HCT116 (cell line): ENCODE results near the gene KIAA2012. TPM values are rescaled to one million over a fixed set of nuclear protein-coding genes. Genes with fewer than 3 reads are reported as not detected.

Experiments used
- ATAC-seq: fragments of 200-7000 bp; cut with Tn5 transposase; 2 replicates; pipeline ENCODE4 v1.9.1; 2020; ENCODE audit warnings: mild to moderate bottlenecking, moderate library complexity
- BruUV-seq: library from RNA; stranded (reverse); fragments of 400-500 nt; replicated peaks from 2 replicates; lab custom pipeline; 2021; lab: Mats Ljungman, UMichigan
- CTCF ChIA-PET: fragments of 300-600 bp; sonication (Branson Sonifier 250); formaldehyde crosslinking; loops from one replicate; lab custom pipeline; 2021; ENCODE audit warnings: antibody characterized with exemption; lab: Charles Lee
- POLR2A ChIA-PET: fragments of 300-600, 350-600 bp; sonication (Branson Sonifier 250); formaldehyde crosslinking; loops from one replicate; lab custom pipeline; 2021; ENCODE audit warnings: antibody characterized with exemption; lab: Charles Lee
- RAD21 ChIA-PET, 2 experiments: fragments of 300-600 bp; sonication (Branson Sonifier 250); formaldehyde crosslinking; loops; one replicate each; lab custom pipeline; 2023; ENCODE audit warnings: low total read pairs in 2 of 2; ENCODE audit not compliant: uncharacterized antibody in 2 of 2, unreplicated experiment in 2 of 2, low non-redundant PET in 1 of 2; lab: Charles Lee
- DNase-seq: peaks from one replicate; pipeline ENCODE4 v3.0.0-alpha.2; 2010; ENCODE audit warnings: low read depth, low spot score
- H2AFZ ChIP-seq: fragments of 200-600 bp; shearing (Covaris generic), sonication (generic); 2 replicates; pipeline ENCODE4 v1.6.1; 2017; ENCODE audit warnings: low read depth, mixed run types, mixed read lengths, antibody characterized with exemption, low read length; ENCODE audit not compliant: poor library complexity, severe bottlenecking
- H3K27ac ChIP-seq: 2 replicates; pipeline ENCODE4 v1.5.1; 2012; ENCODE audit warnings: low read depth, low read length
- H3K27me3 ChIP-seq: fragments of 200-600 bp; sonication (generic); 2 replicates; pipeline ENCODE4 v1.6.1; 2016; ENCODE audit warnings: mixed run types, low read length, mixed read lengths; ENCODE audit not compliant: insufficient read depth
- H3K36me3 ChIP-seq, 2 experiments: fragments of 200-500 bp in 1 of 2; fragments of 200-600 bp in 1 of 2; sonication (Bioruptor generic) in 1 of 2; sonication (generic) in 1 of 2; 2 replicates each; pipeline versions ENCODE4 v1.5.1 to v1.6.1; 2014 to 2016; ENCODE audit warnings: low read length in 2 of 2, inconsistent platforms in 1 of 2, mixed read lengths in 1 of 2, mixed run types in 1 of 2; ENCODE audit not compliant: insufficient read depth in 2 of 2, control insufficient read depth in 1 of 2
- H3K4me1 ChIP-seq, 2 experiments: fragments of 200-600 bp in 1 of 2; sonication (generic) in 1 of 2; 2 replicates each; pipeline versions ENCODE4 v1.5.1 to v1.6.1; 2012 to 2017; ENCODE audit warnings: low read length in 2 of 2, inconsistent platforms in 1 of 2, mild to moderate bottlenecking in 1 of 2, mixed read lengths in 1 of 2, mixed run types in 1 of 2, moderate library complexity in 1 of 2; ENCODE audit not compliant: insufficient read depth in 2 of 2, control insufficient read depth in 1 of 2
- H3K4me2 ChIP-seq: fragments of 200-600 bp; sonication (generic); 2 replicates; pipeline ENCODE4 v1.6.1; 2017; ENCODE audit warnings: mixed run types, low read length, mixed read lengths
- H3K4me3 ChIP-seq, 2 experiments: fragments of 200-600 bp in 1 of 2; sonication (generic) in 1 of 2; replicated peaks in 1 of 2; 2 replicates each; pipeline ENCODE4 v1.5.1; 2011 to 2016; ENCODE audit warnings: low read length in 2 of 2, control low read depth in 1 of 2, low read depth in 1 of 2, mild to moderate bottlenecking in 1 of 2, mixed read lengths in 1 of 2, mixed run types in 1 of 2
- H3K79me2 ChIP-seq: fragments of 200-600 bp; sonication (generic); 2 replicates; pipeline ENCODE4 v1.6.1; 2017; ENCODE audit warnings: mild to moderate bottlenecking, mixed run types, low read length, moderate library complexity, mixed read lengths; ENCODE audit not compliant: insufficient read depth
- H3K9ac ChIP-seq: fragments of 200-600 bp; sonication (generic); 2 replicates; pipeline ENCODE4 v1.6.1; 2016; ENCODE audit warnings: low read length, mixed read lengths
- H3K9me2 ChIP-seq: fragments of 200-600 bp; sonication (generic), shearing (Covaris generic); 2 replicates; pipeline ENCODE4 v1.6.1; 2017; ENCODE audit warnings: mixed run types, mild to moderate bottlenecking, moderate library complexity; ENCODE audit not compliant: insufficient read depth
- H3K9me3 ChIP-seq, 2 experiments: fragments of 200-500 bp in 1 of 2; fragments of 200-600 bp in 1 of 2; sonication (Bioruptor generic) in 1 of 2; sonication (generic) in 1 of 2; 2 replicates each; pipeline ENCODE4 v1.6.1; 2014 to 2017; ENCODE audit warnings: low read length in 2 of 2, mixed read lengths in 2 of 2, inconsistent platforms in 1 of 2, low read depth in 1 of 2, mild to moderate bottlenecking in 1 of 2, mixed run types in 1 of 2, moderate library complexity in 1 of 2; ENCODE audit not compliant: control insufficient read depth in 1 of 2, insufficient read depth in 1 of 2
- H4K20me1 ChIP-seq: fragments of 200-600 bp; sonication (generic), shearing (Covaris generic); 2 replicates; pipeline ENCODE4 v1.6.1; 2017; ENCODE audit warnings: mixed run types, mild to moderate bottlenecking, moderate library complexity; ENCODE audit not compliant: insufficient read depth
- ATF3 ChIP-seq: IDR thresholded peaks from 2 replicates; pipeline ENCODE4 v1.6.1; 2012
- CBX3 ChIP-seq: IDR thresholded peaks from 2 replicates; pipeline ENCODE4 v1.6.1; 2012; ENCODE audit warnings: low read depth
- CEBPB ChIP-seq: IDR thresholded peaks from 2 replicates; pipeline ENCODE4 v1.6.1; 2012; ENCODE audit warnings: low read depth
- EGR1 ChIP-seq: IDR thresholded peaks from 2 replicates; pipeline ENCODE4 v1.6.1; 2012; ENCODE audit warnings: low read depth
- ELF1 ChIP-seq: IDR thresholded peaks from 2 replicates; pipeline ENCODE4 v1.6.1; 2012; ENCODE audit warnings: low read depth, borderline replicate concordance
- FOSL1 ChIP-seq: IDR thresholded peaks from 2 replicates; pipeline ENCODE4 v1.6.1; 2012; ENCODE audit warnings: low read depth
- JUND ChIP-seq: IDR thresholded peaks from 2 replicates; pipeline ENCODE4 v1.6.1; 2012
- POLR2A ChIP-seq: IDR thresholded peaks from 2 replicates; pipeline ENCODE4 v1.7.0; 2011; ENCODE audit warnings: borderline replicate concordance; ENCODE audit not compliant: insufficient read depth, insufficient read length; ENCODE audit errors: extremely low read depth
- POLR2AphosphoS5 ChIP-seq: IDR thresholded peaks from 2 replicates; pipeline ENCODE4 v1.6.1; 2011; ENCODE audit warnings: mild to moderate bottlenecking, low read depth, low read length, moderate library complexity
- RAD21 ChIP-seq: IDR thresholded peaks from 2 replicates; pipeline ENCODE4 v1.6.1; 2012; ENCODE audit warnings: low read depth, mild to moderate bottlenecking
- SIN3A ChIP-seq: IDR thresholded peaks from 2 replicates; pipeline ENCODE4 v1.6.1; 2012; ENCODE audit warnings: low read depth
- SRF ChIP-seq: IDR thresholded peaks from 2 replicates; pipeline ENCODE4 v1.6.1; 2012; ENCODE audit warnings: low read depth
- TCF7L2 ChIP-seq: IDR thresholded peaks from 2 replicates; pipeline ENCODE4 v1.7.0; 2011; ENCODE audit warnings: borderline replicate concordance, inconsistent platforms; ENCODE audit not compliant: insufficient read depth, insufficient read length; ENCODE audit errors: extremely low read depth
- YY1 ChIP-seq: IDR thresholded peaks from 2 replicates; pipeline ENCODE4 v1.6.1; 2011; ENCODE audit warnings: low read length, low read depth, moderate library complexity, mild to moderate bottlenecking; ENCODE audit not compliant: insufficient replicate concordance; ENCODE audit errors: extremely low read depth
- ZBTB33 ChIP-seq: IDR thresholded peaks from 2 replicates; pipeline ENCODE4 v1.6.1; 2011; ENCODE audit warnings: mild to moderate bottlenecking, low read length, moderate library complexity; ENCODE audit not compliant: insufficient replicate concordance; ENCODE audit errors: extremely low read depth
- ZFX ChIP-seq: fragments of 450-650 bp; IDR thresholded peaks from 2 replicates; pipeline ENCODE4 v1.6.1; 2017
- ZNF274 ChIP-seq: fragments of 200-500 bp; sonication (Bioruptor generic); IDR thresholded peaks from 2 replicates; pipeline ENCODE4 v1.6.1; 2014; ENCODE audit warnings: mild to moderate bottlenecking, low read depth, low read length, inconsistent platforms
- intact Hi-C: fragments of 100-400 bp; cut with micrococcal nuclease; formaldehyde crosslinking; loops from 2 replicates; pipeline ENCODE4 v1.10.0; 2022
- total RNA-seq: library from RNA; stranded (reverse); gene quantifications from one replicate; pipeline ENCODE4 v1.2.1, GENCODE V29; 2021; ENCODE audit not compliant: unreplicated experiment
- TF ChIP-seq, protein P1 (sequence below): IDR thresholded peaks from 2 replicates; pipeline ENCODE4 v1.6.1; 2012
- TF ChIP-seq, protein P2 (sequence below): IDR thresholded peaks from 2 replicates; pipeline ENCODE4 v1.6.1; 2012; ENCODE audit warnings: low read depth

The KIAA2012 gene
- total RNA-seq, 1 experiment from 2014 or later, result not detected

DNA sequence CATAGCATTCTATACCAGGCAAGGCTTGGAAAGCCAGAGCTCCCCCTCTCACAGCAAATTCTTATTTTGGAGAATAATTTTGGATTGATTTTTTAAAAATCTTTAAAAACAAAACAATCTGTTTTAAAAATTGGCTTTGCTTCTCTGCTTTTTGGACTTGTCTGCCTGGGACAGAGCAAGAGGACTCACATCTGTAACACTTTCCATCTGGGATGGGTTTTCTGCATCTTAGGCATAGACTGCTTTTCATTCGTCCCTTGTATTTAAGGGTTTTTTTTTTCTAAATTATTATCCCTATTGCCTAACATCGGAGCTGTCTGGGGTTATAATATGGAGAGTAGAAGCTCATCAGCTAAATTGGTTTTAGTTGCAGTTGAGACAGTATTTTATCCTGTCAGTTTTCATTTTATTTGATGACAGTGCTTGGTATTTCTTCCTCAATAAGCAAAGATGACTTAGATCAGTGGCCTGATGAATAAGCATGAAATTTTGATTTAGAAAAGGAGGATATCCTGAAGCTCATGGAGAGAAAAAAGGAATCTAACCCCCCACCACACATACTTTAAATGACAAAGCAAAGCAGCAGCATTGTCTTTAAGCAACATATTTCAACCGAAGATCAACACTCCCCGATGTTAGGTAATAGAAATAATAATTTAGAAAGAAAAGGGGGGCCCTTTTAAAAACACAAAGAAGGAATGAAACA, 41.7 kb upstream of the KIAA2012 start:
- TF ChIP-seq ELF1 (no peak), ZFX (no peak), ATF3 (no peak), CEBPB (no peak), CBX3 (no peak), FOSL1 (no peak), POLR2A (no peak), SIN3A (no peak), POLR2AphosphoS5 (no peak), ZNF274 (no peak), JUND (no peak), RAD21 (no peak), TCF7L2 (no peak), SRF (no peak), ZBTB33 (no peak), EGR1 (no peak), YY1 (no peak)
- TF ChIP-seq, protein P1, sequence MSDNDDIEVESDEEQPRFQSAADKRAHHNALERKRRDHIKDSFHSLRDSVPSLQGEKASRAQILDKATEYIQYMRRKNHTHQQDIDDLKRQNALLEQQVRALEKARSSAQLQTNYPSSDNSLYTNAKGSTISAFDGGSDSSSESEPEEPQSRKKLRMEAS, result no peak
- TF ChIP-seq, protein P2, sequence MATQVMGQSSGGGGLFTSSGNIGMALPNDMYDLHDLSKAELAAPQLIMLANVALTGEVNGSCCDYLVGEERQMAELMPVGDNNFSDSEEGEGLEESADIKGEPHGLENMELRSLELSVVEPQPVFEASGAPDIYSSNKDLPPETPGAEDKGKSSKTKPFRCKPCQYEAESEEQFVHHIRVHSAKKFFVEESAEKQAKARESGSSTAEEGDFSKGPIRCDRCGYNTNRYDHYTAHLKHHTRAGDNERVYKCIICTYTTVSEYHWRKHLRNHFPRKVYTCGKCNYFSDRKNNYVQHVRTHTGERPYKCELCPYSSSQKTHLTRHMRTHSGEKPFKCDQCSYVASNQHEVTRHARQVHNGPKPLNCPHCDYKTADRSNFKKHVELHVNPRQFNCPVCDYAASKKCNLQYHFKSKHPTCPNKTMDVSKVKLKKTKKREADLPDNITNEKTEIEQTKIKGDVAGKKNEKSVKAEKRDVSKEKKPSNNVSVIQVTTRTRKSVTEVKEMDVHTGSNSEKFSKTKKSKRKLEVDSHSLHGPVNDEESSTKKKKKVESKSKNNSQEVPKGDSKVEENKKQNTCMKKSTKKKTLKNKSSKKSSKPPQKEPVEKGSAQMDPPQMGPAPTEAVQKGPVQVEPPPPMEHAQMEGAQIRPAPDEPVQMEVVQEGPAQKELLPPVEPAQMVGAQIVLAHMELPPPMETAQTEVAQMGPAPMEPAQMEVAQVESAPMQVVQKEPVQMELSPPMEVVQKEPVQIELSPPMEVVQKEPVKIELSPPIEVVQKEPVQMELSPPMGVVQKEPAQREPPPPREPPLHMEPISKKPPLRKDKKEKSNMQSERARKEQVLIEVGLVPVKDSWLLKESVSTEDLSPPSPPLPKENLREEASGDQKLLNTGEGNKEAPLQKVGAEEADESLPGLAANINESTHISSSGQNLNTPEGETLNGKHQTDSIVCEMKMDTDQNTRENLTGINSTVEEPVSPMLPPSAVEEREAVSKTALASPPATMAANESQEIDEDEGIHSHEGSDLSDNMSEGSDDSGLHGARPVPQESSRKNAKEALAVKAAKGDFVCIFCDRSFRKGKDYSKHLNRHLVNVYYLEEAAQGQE, result no peak
- H3K27me3 ChIP-seq, result no peaks in the 10 kb centered on the region
- BruUV-seq, result no TSS peak
- H3K9me2 ChIP-seq, result no peaks in the 10 kb centered on the region
- ATAC-seq (no peak), DNase-seq (no peak)
- H3K4me1 ChIP-seq, result peaks cover 8 to 15% of the 10 kb centered on the region in 2 experiments; a peak in 3 of 4 replicates
- no peaks in the 10 kb centered on the region for H4K20me1 ChIP-seq
- no peaks in the 10 kb centered on the region for H3K79me2 ChIP-seq
- H3K9me3 ChIP-seq, result no peaks in the 10 kb centered on the region
- no peak overlapping the region for H3K27ac ChIP-seq
- ChIA-PET POLR2A (no interaction called here), RAD21 (no interaction called here), CTCF (no interaction called here)
- H2AFZ ChIP-seq, result no peak overlapping the region
- H3K9ac ChIP-seq, result no peak overlapping the region
- no peak overlapping the region for H3K4me3 ChIP-seq
- no peaks in the 10 kb centered on the region for H3K36me3 ChIP-seq
- H3K4me2 ChIP-seq, result no peak overlapping the region
- intact Hi-C loops, result no loop called here
